Colonic mucosa (tissue), 4 donors: Measurements from ENCODE around the gene JOSD1. TPM values are rescaled to one million over a fixed set of nuclear protein-coding genes. Genes with fewer than 3 reads are reported as not detected.

Source experiments
- DNase-seq: peaks from one replicate; pipeline ENCODE4 v3.0.0-alpha.2; 2020
- H3K27ac ChIP-seq: fragments of 200-600 bp; one replicate; pipeline ENCODE4 v1.8.0; 2021
- H3K27me3 ChIP-seq: fragments of 200-600 bp; one replicate; pipeline ENCODE4 v1.8.0; 2021
- H3K36me3 ChIP-seq: fragments of 200-600 bp; one replicate; pipeline ENCODE4 v1.8.0; 2021
- H3K4me1 ChIP-seq: fragments of 200-600 bp; one replicate; pipeline ENCODE4 v1.8.0; 2021; ENCODE audit warnings: mild to moderate bottlenecking
- H3K4me3 ChIP-seq: fragments of 200-600 bp; one replicate; pipeline ENCODE4 v1.8.0; 2021
- H3K9ac ChIP-seq, 2 donors: one replicate each; pipeline ENCODE4 v1.7.0; 2013; ENCODE audit warnings: control low read depth in 2 of 2, low read depth in 2 of 2, low read length in 2 of 2
- H3K9me3 ChIP-seq: fragments of 200-600 bp; one replicate; pipeline ENCODE4 v1.8.0; 2021
- intact Hi-C: fragments of 100-400 bp; cut with DNase I; formaldehyde crosslinking; loops from one replicate; pipeline ENCODE4 v1.14.1; 2022
- total RNA-seq, 2 donors: library from RNA; stranded (reverse); fragmentation: NEBNext Ultra II Directional in 1 of 2; extraction: Animal tissue kit (Norgen Biotek cat#: 25700) in 1 of 2; gene quantifications; one replicate each; pipeline ENCODE4 v1.2.1, GENCODE V29; 2021
- TF ChIP-seq, protein P1 (sequence below): fragments of 200-600 bp; IDR thresholded peaks from one replicate; pipeline ENCODE4 v1.8.0; 2022; ENCODE audit warnings: antibody characterized with exemption, mild to moderate bottlenecking
- donor health status: healthy.
- donor health status: DM: no; HTN: no; CAD: no.
- donor health status: DM: no; HTN: no; CAD: no.

Gene JOSD1
- total RNA-seq, 2 donors from 2014 or later: 52.4 to 108 TPM

DNA sequence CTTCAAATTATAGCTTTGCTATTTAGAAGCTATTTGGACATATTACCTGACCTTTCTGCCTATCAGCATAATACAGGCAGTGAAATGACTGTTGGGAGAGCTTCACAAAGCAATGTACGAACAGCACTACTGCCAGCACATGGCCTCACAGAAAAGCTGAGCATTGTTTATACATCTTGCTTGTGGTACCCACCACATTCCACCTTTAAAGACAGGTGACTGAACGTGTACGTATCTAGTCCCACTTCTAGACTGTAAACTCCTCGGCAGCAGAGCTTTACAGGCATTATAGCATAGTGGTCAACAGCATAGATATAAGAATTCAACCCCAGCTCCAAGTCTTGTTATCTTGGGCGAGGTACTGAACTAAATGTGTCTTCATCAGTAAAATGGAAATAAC, 1.6 kb downstream of the JOSD1 start:
- peak overlapping the region; percentile 70 for H3K4me3 ChIP-seq
- no peaks in the 10 kb centered on the region for H3K9me3 ChIP-seq
- H3K9ac ChIP-seq: peak overlapping the region; percentile 86 to 92
- intact Hi-C loops: no loop called here
- no peaks in the 10 kb centered on the region for H3K27me3 ChIP-seq
- no peaks in the 10 kb centered on the region for H3K36me3 ChIP-seq
- no peak for DNase-seq
- TF ChIP-seq, protein P1, sequence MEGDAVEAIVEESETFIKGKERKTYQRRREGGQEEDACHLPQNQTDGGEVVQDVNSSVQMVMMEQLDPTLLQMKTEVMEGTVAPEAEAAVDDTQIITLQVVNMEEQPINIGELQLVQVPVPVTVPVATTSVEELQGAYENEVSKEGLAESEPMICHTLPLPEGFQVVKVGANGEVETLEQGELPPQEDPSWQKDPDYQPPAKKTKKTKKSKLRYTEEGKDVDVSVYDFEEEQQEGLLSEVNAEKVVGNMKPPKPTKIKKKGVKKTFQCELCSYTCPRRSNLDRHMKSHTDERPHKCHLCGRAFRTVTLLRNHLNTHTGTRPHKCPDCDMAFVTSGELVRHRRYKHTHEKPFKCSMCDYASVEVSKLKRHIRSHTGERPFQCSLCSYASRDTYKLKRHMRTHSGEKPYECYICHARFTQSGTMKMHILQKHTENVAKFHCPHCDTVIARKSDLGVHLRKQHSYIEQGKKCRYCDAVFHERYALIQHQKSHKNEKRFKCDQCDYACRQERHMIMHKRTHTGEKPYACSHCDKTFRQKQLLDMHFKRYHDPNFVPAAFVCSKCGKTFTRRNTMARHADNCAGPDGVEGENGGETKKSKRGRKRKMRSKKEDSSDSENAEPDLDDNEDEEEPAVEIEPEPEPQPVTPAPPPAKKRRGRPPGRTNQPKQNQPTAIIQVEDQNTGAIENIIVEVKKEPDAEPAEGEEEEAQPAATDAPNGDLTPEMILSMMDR: no peak
- peaks cover 12% of the 10 kb centered on the region for H3K4me1 ChIP-seq
- H3K27ac ChIP-seq: peak overlapping the region; percentile 95

GRCh38 chr22:38698407-38699094, 2.2 kb downstream of the JOSD1 start:
- Histone ChIP-seq H3K4me3 (peak overlapping the region; percentile 70), H3K4me1 (peaks cover 12% of the 10 kb centered on the region), H3K36me3 (no peaks in the 10 kb centered on the region), H3K27ac (peak overlapping the region; percentile 95), H3K9me3 (no peaks in the 10 kb centered on the region), H3K27me3 (no peaks in the 10 kb centered on the region), H3K9ac (peak overlapping the region in 1 of 2 donors; percentile 92)
- DNase-seq: no peak
- TF ChIP-seq, protein P1: no peak
- intact Hi-C loops: no loop called here

DNA sequence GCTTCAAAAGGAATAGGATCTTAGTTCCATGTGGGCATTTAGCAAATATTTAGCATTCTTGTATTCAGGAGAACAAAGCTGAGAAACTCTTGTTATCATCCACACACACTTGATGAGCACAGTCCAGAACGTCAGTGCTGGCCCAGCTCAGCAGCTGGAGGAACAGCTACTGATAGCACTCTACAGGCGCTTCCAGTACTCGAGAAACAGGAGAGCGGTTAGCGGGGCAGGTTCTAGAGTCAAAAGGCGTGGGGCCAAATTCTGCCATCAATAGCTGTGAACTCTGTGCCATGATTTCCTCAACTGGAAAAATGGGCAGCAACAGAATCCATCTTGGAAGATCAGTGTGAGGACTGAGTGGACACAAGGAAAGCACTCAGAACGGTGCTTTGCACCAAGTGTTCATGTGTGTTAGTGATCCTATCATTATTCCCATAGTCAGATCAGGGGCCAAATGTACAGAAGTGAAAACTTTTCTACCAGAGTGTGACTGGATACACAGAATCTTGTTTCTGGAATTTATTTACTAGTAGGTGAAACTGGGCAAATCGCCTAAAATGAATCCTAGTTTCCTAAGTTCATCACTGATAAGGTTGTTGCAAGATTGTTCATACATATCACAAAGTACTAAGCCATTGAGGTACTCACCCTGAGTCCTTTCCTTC, 3.2 kb downstream of the JOSD1 start:
- peaks cover 12% of the 10 kb centered on the region for H3K4me1 ChIP-seq
- peak overlapping the region; percentile 87 for H3K27ac ChIP-seq
- peak overlapping the region; percentile 70 for H3K4me3 ChIP-seq
- H3K27me3 ChIP-seq: no peaks in the 10 kb centered on the region
- H3K9ac ChIP-seq: peak overlapping the region in 1 of 2 donors; percentile 29
- DNase-seq: peak; percentile 42
- H3K36me3 ChIP-seq: no peaks in the 10 kb centered on the region
- intact Hi-C loops: no loop called here
- no peaks in the 10 kb centered on the region for H3K9me3 ChIP-seq
- TF ChIP-seq, protein P1: no peak

DNA sequence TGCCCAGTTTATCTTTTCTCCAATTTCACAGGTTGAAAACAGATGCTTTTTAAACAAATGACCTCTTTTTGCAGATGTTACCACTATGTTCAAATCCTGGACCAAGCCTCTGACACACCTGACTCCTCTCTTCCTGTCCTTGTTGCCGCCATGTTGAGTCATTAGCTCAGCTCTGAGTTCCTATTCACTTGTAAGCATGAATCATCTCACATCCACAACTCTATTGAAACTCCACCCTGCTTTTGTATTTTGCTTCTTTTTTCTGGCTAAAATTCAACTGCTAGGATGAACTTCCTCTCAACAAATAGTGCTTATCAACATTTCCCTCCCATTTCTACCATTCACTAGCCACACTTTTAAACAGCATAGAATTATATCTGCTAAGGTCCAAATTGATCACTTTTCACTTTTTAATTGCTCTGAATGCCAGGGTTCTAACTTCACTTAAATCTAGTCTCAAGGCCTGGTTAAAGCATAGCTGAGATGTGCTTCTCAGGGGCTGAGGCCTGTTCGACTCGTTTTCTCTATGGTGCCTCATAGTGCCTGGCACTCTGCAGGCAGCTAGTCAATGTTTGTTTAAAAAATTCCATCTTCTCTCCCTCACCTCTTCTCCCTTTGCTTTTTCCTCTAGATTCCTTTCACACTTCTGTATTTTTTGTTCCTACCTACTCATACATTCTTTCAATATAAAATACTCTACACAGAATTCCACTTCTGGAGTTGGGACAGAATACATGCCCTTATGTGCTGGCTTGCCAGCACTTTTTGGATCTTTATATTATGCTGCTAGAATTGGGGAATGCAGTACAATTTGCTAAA, 3.9 kb downstream of the JOSD1 start:
- intact Hi-C loops: no loop called here
- Histone ChIP-seq H3K4me3 (peak overlapping the region; percentile 70), H3K9ac (peak overlapping the region in 1 of 2 donors; percentile 58), H3K27ac (peak overlapping the region; percentile 87), H3K9me3 (no peaks in the 10 kb centered on the region), H3K4me1 (peaks cover 12% of the 10 kb centered on the region), H3K36me3 (no peaks in the 10 kb centered on the region), H3K27me3 (no peaks in the 10 kb centered on the region)
- DNase-seq: no peak
- TF ChIP-seq, protein P1: no peak

- no peak overlapping the region for H3K9ac ChIP-seq
- no peaks in the 10 kb centered on the region for H3K27me3 ChIP-seq
- no peaks in the 10 kb centered on the region for H3K36me3 ChIP-seq
- H3K9me3 ChIP-seq: no peaks in the 10 kb centered on the region
- no peak for DNase-seq
- H3K4me1 ChIP-seq: peaks cover 17% of the 10 kb centered on the region
- TF ChIP-seq, protein P1: no peak
- no peak overlapping the region for H3K4me3 ChIP-seq
- H3K27ac ChIP-seq: peak overlapping the region; percentile 87
- intact Hi-C loops: no loop called here
Measured at GRCh38 chr22:38694940-38695339, 5.8 kb downstream of the JOSD1 start.
